ENCODE measurements around the gene CHID1. TPM values are rescaled to one million over a fixed set of nuclear protein-coding genes. Genes with fewer than 3 reads are reported as not detected.

CHID1 gene
- total and polyA plus RNA-seq, 2 experiments from 2014 or later: 54.1 to 67.3 TPM

GRCh38 chr11:826836-827145 is 83.8 kb downstream of the CHID1 start (continued):
- no peak for TF ChIP-seq REST (IDR thresholded peaks at IDR 0.05; ENCODE audit: unreplicated experiment)
- no peak for TF ChIP-seq ZNF114 (CRISPR knock-in tag; IDR thresholded peaks at IDR 0.05)
- TF ChIP-seq EZH2 (IDR thresholded peaks at IDR 0.05; ENCODE audit: low read depth, unreplicated experiment): no peak
- no peak for TF ChIP-seq POLR2AphosphoS5 (IDR thresholded peaks at IDR 0.05; ENCODE audit: low read depth)
- no peak for TF ChIP-seq CTCF (conservative IDR thresholded peaks at IDR 0.05; ENCODE audit: low read depth in 2 of 2)
- TF ChIP-seq CREB1 (CRISPR knock-in tag; IDR thresholded peaks at IDR 0.05; ENCODE audit: low read depth): no peak

- no peak overlapping the region for H3K27ac ChIP-seq (ENCODE audit: low read depth)
- Mint-ChIP-seq H3K9me3 (no peaks in the 10 kb centered on the region; the same call in 2 of the 3 replicates), H3K27me3 (ENCODE audit: insufficient read depth, low read depth, poor library complexity) (peaks cover 54% of the 10 kb centered on the region), H3K27ac (no peak overlapping the region), H3K4me1 (peaks cover 33% of the 10 kb centered on the region), H3K4me3 (peak overlapping the region; percentile 72), H3K36me3 (ENCODE audit: low read depth) (peaks cover 7% of the 10 kb centered on the region; the same call in 1 of the 3 replicates)
- H3K9me2 ChIP-seq (ENCODE audit: insufficient read depth): no peaks in the 10 kb centered on the region
- H3F3A ChIP-seq (replicated peaks; ENCODE audit: low read depth): peaks cover 17% of the 10 kb centered on the region
- H3K36me3 ChIP-seq (ENCODE audit: insufficient read depth): no peaks in the 10 kb centered on the region
- DNase-seq (ENCODE audit: low spot score): no peak
- H3K79me2 ChIP-seq (replicated peaks; ENCODE audit: insufficient read depth): no peaks in the 10 kb centered on the region
- no peak overlapping the region for H2AFZ ChIP-seq
- H3K4me2 ChIP-seq: peak overlapping the region; percentile 98
- H3K4me1 ChIP-seq (ENCODE audit: insufficient read depth): peaks cover 20% of the 10 kb centered on the region
- H4K20me1 ChIP-seq (replicated peaks; ENCODE audit: insufficient read depth): peaks cover 6% of the 10 kb centered on the region; the same call in 1 of the 2 replicates
- H3K27me3 ChIP-seq (ENCODE audit: insufficient read depth): peaks cover 16% of the 10 kb centered on the region
- peak overlapping the region; percentile 82 for H3K4me3 ChIP-seq
- no peak for ATAC-seq
- TF ChIP-seq EZH2 (IDR thresholded peaks at IDR 0.05; ENCODE audit: low read depth, unreplicated experiment) (no peak), CTCF (conservative IDR thresholded peaks at IDR 0.05; ENCODE audit: low read depth in 2 of 2) (no peak), ETS1 (IDR thresholded peaks at IDR 0.05) (no peak), ZNF331 (CRISPR knock-in tag; IDR thresholded peaks at IDR 0.05; ENCODE audit: low read depth) (no peak), NANOG (IDR thresholded peaks at IDR 0.05; ENCODE audit: borderline replicate concordance) (no peak), ZNF114 (CRISPR knock-in tag; IDR thresholded peaks at IDR 0.05) (no peak), POLR2AphosphoS5 (IDR thresholded peaks at IDR 0.05; ENCODE audit: low read depth) (no peak)
Observed at GRCh38 chr11:826227-826621, 84.4 kb downstream of the CHID1 start.

All from GM23338 (cell line).